Fibroblast of skin of abdomen (primary cell): ENCODE results near the gene PWWP2B.
A peak's percentile ranks its signal among the peaks of the same experiment; 100 is the strongest.
"Not testable (repeated sequence)": the region's sequence is repeated elsewhere in the genome, so short reads cannot be mapped to it uniquely, and the experiment has no call there.

Experiments
- DNase-seq: peaks from one replicate; pipeline ENCODE4 v3.0.0-alpha.2; 2013

Gene PWWP2B

GRCh38 chr10:132363921-132364593 lies 32.9 kb upstream of the PWWP2B start:
- no peak for DNase-seq

GRCh38 chr10:132364594-132364970 lies 32.4 kb upstream of the PWWP2B start:
- DNase-seq, result no peak

DNA sequence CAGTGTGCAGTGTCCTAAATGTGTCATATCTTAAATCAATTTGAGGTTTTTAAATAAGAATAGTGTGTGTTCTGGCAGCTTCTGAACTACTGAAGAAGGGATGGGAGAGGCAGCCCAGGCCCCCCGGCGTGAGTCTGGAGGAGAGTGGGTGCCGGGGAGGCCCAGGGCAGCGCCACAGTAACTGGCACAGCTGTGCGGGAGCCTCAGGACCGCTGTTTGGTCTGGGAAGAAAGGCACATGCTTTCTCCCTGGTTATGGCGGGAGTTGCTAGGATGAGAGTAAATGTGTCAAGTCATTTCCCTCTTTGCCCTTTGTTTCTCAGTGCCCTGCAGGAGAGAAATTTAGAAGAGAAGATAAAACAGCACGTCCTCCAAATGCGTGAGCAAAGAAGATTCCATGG lies 31.9 kb upstream of the PWWP2B start:
- no peak for DNase-seq

DNA sequence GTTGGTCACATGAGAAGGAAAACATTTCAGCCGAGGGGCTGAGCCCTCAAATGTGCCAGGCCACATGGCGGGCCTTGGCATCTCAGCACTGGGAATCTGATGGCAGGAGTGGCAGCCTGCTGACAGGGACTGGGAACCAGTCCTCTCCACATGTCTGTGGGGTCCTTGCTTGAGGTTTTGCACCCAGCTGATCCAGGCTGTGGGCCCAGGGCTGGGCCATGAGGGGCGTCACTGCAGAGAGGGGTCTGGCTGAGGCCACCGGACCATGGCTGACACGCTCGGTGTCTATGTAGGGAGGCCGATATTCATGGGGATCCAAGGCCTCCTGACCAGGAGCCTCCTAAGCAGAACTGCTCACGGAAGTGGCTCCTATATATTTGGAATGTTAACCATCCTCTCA lies 31.0 kb upstream of the PWWP2B start:
- no peak for DNase-seq

DNA sequence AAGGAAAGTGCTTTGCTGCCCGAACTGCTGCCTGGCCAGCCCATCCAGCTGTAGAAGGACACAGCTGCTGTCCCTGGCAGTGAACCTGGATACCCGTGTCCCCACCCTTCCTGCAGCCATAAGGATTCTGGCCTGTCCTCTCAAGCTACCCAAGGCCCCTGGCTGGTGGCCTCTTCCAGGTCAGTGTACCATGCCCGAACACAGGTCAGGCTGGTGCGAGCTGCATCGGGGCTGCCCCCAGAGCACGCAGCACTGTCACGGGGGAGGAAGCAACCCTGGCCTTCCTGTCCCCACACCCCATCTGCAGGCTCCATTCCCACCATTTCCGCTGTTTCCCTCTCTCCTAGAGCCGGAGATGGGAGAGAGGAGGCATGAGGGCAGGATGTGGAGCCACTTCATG lies 30.5 kb upstream of the PWWP2B start:
- DNase-seq, result no peak

DNA sequence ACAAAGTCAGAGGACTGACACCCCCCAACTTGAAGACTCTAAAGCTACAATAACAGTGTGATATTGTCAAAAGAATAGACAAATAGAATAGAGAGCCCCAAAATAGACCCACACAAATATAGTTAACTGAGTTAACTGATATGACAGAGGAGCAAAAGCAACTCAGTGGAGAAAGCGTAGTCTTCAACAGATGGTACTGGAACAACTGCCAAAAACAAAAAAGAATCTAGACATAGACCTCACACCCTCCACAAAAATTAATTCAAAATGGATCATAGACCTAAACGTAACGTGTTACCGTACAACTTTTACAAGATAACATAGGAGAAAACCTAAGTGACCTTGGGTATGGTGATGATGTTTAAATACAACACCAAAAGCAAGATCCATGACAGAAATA lies 28.6 kb upstream of the PWWP2B start:
- DNase-seq, result no peak

- peak; percentile 81 for DNase-seq
Measured at GRCh38 chr10:132368881-132369635, 27.9 kb upstream of the PWWP2B start.

- DNase-seq, result no peak
Measured at GRCh38 chr10:132369636-132370185, 27.3 kb upstream of the PWWP2B start.

DNA sequence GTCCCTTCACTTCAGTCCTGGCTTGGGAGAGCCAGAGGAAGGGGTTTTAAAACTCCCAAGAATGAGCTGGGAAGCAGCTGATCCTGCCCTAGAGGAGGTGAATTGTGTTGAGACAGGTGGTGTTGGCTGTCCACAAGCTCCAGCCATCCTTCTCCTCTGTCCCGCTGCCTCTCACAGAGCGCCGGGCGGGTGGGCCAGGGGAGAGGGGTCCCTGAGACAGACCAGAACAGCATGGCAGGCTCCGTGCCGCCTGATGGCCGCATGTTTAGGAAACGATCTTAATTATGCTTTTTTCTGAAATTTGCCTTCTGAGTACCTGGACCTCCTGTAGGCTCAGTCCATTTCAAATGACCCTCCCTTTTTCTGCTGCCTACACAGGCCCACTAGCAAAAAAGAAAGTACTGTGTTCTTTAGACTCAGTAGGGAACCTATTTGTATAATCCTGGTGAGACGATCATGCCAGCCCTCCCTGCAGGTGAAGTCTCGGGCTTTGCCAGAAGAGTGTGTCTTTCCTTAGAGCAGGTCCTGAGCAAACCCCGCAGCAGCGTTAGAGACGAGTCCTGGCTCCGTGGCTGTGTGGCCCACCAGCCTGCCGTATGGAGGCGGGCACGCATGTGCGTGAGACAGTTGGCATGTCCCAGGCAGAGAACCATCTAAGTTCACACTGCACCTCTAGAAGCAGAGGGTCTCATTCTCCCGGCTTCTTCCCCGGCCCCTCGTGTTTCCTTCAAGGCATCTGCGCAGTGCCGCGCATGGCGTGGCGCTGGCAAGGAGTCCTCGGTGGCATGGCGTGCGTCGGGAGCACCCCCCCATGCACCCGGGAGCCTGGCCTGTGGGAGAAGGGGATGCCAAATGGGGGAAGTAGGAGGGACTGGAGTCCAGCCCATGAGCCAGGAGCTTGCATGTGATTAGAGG lies 26.3 kb upstream of the PWWP2B start:
- DNase-seq, result no peak

GRCh38 chr10:132371641-132372081 lies 25.3 kb upstream of the PWWP2B start:
- no peak for DNase-seq

DNA sequence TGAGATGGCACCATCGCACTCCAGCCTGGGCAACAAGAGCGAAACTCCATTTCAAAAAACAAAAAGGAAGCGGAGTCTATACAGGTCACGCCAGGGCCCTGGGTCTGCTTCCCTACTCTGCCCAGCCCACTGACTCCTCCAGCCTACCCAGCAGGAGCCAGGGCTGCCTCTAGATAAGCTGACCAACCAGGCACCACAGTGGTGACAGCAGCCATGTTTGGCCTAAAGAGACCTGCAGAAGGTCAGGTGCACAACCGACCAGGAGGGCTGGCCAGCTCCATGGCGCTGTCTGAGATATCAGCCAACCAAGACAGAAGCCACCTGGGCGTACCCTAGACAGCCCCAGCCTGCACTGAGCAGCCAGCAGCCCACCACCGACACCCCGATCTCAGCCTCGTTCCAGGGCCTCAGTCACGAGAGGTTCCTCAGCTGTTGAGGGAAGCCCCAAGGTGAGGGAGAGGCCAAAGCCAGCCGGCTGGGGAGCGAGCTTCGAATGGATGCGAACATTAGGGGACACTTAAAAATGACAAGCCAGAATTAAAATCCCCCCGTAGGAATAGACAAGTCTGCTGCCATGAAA lies 24.4 kb upstream of the PWWP2B start:
- DNase-seq, result no peak

- DNase-seq, result no peak
Measured at GRCh38 chr10:132373241-132373955, 23.6 kb upstream of the PWWP2B start.

- DNase-seq, result no peak
Measured at GRCh38 chr10:132374176-132374575, 22.8 kb upstream of the PWWP2B start.

GRCh38 chr10:132374612-132375011 lies 22.4 kb upstream of the PWWP2B start:
- DNase-seq, result no peak

DNA sequence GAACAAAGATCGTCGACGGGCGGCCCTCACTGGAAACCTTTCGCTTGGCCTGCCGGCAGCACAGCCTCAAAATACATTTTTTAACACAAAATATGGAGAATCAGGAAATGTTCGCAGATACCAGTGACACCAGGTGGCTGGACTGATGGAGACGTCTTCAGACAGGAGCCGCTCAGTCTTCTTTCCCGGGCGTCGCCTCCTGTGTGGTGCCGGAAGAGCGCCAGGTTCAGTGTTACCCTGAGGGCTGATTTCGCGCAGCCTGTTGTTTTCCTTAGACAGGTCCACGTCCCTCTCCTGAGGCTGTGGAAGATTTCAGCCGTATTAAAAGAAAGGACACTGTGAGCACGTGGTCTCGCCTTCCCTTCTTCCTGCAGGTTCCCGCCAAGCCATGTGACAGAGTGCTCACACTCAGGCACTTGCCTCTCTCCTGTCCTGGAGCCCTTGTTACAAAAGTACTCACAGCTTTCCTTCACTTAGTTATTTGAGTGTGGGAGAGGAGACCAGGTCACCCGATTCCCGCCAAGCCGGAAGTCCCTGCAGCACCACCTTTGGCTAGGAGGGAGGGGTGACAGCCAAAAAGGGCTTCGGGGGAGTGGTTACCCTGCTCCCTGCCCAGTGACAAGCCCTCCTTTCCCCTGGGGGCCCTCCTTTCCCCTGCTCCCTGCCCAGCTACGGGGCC lies 21.7 kb upstream of the PWWP2B start:
- no peak for DNase-seq

- no peak for DNase-seq
Measured at GRCh38 chr10:132375795-132376297, 21.2 kb upstream of the PWWP2B start.

- DNase-seq, result no peak
Measured at GRCh38 chr10:132376394-132376851, 20.6 kb upstream of the PWWP2B start.

- DNase-seq, result no peak
Measured at GRCh38 chr10:132377326-132377725, 19.7 kb upstream of the PWWP2B start.

DNA sequence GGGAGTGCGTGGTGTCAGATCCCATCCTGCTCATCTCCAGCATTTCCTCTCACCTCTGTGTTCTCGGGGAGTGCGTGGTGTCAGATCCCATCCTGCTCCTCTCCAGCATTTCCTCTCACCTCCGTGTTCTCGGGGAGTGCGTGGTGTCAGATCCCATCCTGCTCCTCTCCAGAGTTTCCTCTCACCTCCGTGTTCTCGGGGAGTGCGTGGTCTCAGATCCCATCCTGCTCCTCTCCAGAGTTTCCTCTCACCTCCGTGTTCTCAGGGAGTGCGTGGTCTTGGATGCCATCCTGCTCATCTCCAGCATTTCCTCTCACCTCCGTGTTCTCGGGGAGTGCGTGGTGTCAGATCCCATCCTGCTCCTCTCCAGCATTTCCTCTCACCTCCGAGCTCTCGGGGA lies 18.0 kb upstream of the PWWP2B start:
- not testable (repeated sequence) for DNase-seq

DNA sequence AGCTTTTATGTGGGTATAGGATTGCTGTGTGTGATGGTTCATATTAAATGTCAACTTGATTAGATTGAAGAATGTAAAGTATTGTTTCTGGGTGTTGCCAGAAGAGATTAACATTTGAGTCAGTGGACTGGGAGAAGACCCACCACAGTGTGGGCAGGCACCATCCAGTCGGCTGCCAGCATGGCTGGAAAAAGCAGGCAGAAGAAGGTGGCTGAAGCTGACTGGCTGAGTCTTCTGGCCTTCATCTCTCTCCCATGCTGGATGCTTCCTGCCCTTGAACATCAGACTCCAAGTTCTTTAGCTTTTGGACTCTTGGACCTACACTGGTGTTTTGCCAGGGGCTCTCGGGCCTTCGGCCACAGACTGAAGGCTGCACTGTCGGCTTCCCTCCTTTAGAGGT lies 16.0 kb upstream of the PWWP2B start:
- not testable (repeated sequence) for DNase-seq

- DNase-seq, result no peak
Measured at GRCh38 chr10:132381741-132382140, 15.3 kb upstream of the PWWP2B start.
